ENCODE results near the gene NCL.

Gene NCL

GRCh38 chr2:231467016-231467545, 2.8 kb upstream of the NCL start:
- no peak for TF ChIP-seq CTCF (IDR thresholded peaks at IDR 0.05)

- no peak for TF ChIP-seq CTCF (IDR thresholded peaks at IDR 0.05)
Measured at GRCh38 chr2:231464576-231465540, 574 bp upstream of the NCL start.

GRCh38 chr2:231462729-231463465, 1.4 kb downstream of the NCL start:
- no peak for TF ChIP-seq CTCF (IDR thresholded peaks at IDR 0.05)

- no peak for TF ChIP-seq CTCF (IDR thresholded peaks at IDR 0.05)
Measured at GRCh38 chr2:231461516-231461971, 2.7 kb downstream of the NCL start.

GRCh38 chr2:231460073-231460835, 4.0 kb downstream of the NCL start:
- no peak for TF ChIP-seq CTCF (IDR thresholded peaks at IDR 0.05)

- no peak for TF ChIP-seq CTCF (IDR thresholded peaks at IDR 0.05)
Measured at GRCh38 chr2:231458368-231458767, 5.9 kb downstream of the NCL start.

GRCh38 chr2:231457101-231457500, 7.2 kb downstream of the NCL start:
- TF ChIP-seq CTCF (IDR thresholded peaks at IDR 0.05): no peak

Measured in LNCAP (cell line).